GM13977 (cell line): ENCODE measurements around the gene PRDM7.

ENCODE experiments used
- DNase-seq: peaks from one replicate; pipeline ENCODE4 v3.0.0; 2012; ENCODE audit warnings: low spot score
- CTCF ChIP-seq: IDR thresholded peaks from 2 replicates; pipeline ENCODE4 v1.5.1; 2012; ENCODE audit warnings: mild to moderate bottlenecking, control low read depth; ENCODE audit not compliant: insufficient read depth; ENCODE audit errors: extremely low read depth, missing control alignments
- in situ Hi-C: fragments of 300-500 bp; cut with MboI; formaldehyde crosslinking; loops from one replicate; pipeline ENCODE4 v1.12.0; 2022; ENCODE audit warnings: low sequenced_read_pairs, low pct_unique_long_range_greater_than_20kb, mixed read lengths, inconsistent platforms; ENCODE audit not compliant: unreplicated experiment

Gene PRDM7

GRCh38 chr16:90007015-90007414, 70.1 kb downstream of the PRDM7 start:
- TF ChIP-seq CTCF, result no peak
- in situ Hi-C loops, result no loop called here
- DNase-seq, result no peak
